Superior temporal gyrus (tissue), 1 donor: ENCODE measurements around the gene HOXC9.

Source experiments
- DNase-seq: peaks from one replicate; pipeline ENCODE4 v3.0.0-alpha.2; 2016; ENCODE audit errors: extremely low spot score

HOXC9 gene

DNA sequence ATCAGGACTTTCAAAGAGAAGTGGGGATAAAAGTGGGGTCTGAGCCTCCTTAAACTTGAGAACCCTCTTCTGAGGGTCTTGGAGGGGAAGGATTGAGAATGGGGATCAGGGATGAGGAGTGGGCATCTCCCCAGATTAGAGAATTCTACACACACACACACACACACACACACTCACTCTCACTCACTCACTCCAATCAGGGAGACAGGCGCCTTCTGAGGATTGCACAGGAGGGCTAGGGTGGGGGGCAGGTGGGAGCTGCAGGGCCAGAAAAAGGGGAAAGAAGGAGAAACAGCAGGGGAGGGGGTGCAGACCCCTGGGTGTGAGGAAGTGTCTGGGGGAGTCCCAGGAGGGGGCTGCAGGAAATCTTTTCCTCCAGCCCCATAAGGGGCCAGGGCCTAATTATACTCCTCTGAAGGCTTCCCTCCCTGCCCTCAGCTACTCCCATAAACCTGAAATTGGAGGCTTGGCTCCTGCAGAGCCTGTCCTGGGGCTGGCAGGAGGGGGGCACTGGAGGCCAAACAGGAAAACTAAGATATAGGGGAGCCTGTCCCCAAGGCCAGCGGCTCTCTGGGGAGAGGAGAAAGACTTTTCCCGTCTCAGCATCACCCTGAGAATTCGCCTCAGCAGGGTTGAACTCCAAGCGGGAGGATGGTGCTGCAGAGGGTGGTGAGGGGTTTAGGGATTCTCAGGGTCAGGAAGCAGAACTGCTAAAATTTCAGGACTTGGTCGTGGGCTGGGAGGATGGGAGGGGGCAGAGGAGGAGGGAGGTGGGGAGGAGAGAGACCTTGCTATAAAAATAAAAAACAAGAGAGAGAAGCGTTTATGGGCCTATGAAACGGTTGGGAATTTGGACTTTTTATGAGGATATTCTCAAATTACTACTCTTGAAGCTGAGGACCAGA lies 1.6 kb downstream of the HOXC9 start:
- DNase-seq = no peak

DNA sequence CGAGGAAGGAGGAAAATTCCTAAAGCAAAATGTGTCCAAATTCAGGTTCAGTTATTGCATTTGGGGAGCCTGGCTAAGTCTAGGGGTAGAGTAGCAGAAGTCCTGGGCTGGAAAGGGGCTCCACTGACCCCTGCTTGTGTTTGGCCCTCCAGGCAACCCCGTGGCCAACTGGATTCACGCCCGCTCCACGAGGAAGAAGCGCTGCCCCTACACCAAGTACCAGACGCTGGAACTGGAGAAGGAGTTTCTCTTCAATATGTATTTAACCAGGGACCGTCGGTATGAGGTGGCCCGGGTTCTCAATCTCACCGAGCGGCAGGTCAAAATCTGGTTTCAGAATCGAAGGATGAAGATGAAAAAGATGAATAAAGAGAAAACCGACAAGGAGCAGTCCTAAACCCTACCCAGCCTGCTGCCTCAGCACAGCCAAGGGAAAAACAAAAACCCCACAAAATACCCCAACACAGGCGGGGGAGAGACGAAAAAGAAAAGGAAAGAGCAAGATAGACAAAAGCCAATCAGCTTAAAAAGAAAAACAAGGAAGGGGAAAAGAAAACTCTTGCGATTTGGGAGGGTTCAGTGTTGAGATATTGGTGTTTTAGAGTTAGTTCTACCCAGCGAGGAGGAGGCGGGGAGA lies 2.4 kb downstream of the HOXC9 start:
- DNase-seq = no peak

DNA sequence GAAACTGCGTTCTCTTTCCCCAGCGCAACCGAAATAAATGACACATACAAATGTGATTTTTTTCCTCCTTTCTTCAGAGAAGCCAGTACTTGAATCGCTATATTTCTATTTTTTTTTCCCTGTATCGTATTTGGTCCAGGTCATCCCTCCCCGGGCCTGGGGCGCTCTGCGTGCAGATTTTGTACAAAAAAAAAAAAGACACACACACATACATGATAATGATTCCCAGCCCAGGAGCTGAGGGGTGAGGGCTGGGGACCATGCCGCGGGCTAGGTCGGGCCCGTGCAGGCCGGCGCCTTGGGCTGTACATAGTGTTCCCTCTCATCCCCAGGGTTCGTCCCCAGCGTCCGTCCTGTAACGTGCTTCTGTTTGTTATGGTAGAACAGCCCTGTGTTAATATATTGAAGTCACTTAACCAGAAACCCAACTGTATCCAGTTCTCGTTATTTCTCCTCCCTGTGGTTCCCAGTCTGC lies 3.0 kb downstream of the HOXC9 start:
- DNase-seq = no peak

GRCh38 chr12:54003625-54004024 lies 3.7 kb downstream of the HOXC9 start:
- DNase-seq = no peak

- no peak for DNase-seq
These were observed 4.3 kb downstream of the HOXC9 start for GRCh38 chr12:54004063-54004840.

GRCh38 chr12:54004841-54005530 lies 5.0 kb downstream of the HOXC9 start:
- DNase-seq = no peak

- DNase-seq = no peak
These were observed 5.5 kb downstream of the HOXC9 start for GRCh38 chr12:54005531-54005852.

DNA sequence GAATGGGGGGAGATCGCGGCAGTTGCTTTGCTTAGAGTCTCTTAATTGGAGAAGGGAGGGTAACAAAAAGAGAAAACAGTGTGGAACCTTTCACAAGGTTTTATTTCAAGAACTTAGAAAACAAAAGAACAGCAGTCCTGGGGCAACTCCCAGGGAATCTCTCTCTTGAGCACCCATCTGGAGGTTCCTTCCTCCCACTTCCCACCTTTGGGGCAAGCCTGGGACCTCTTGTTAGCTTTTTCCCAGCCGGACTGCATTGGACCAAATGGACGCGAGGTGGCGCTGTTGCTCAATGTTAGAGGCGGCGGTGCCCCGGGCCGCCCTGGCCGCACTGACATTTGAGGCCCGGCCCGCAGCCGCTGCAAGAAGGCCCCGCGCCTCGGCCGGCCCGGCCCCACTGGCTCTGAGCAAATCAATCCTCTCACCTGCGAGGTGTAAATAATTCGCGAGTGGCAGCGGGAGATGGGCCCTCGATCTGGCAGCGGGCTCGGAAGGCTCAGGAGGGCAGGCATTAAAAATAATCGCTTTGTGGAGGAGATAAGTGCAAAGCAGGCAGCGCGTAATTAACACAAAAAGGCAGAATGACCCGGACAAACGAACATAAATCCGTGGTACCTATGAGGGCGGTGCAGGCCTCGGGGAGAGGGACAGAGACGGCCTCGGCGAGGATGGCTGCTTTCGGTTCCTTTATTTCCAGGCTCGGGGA lies 6.0 kb downstream of the HOXC9 start:
- peak; percentile 91 for DNase-seq

DNA sequence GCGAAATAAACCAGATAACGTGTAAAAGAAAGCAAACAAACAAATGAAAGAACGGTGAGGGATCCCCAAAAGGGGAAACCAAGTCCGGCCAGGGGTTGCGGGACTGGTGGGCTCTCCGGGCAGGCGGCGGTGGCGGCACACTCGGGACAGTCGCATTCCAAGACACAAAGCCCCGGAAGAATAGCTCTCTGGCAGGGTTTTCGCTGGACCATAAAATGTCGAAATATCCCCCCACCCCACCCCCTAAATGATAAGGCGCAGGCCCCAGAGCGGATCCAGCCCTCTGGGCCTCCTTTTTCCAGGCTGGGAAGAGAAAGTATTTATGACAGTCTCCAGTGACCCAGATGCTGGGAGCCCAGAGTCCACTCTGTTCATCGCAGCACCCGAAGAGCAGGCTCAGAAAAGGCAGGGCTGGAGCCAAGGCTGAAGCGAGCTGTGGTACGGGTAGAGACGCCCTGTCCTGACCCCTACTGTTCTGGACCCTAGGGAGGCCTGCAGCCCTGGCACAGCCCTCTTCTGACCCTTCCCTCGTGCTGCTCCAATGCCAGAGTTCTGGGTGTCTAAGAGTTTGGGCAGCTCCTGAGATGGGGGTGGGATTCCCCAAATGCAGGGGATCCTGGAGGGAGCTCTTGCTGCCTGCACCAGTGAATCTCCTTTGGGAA lies 6.7 kb downstream of the HOXC9 start:
- DNase-seq = no peak

DNA sequence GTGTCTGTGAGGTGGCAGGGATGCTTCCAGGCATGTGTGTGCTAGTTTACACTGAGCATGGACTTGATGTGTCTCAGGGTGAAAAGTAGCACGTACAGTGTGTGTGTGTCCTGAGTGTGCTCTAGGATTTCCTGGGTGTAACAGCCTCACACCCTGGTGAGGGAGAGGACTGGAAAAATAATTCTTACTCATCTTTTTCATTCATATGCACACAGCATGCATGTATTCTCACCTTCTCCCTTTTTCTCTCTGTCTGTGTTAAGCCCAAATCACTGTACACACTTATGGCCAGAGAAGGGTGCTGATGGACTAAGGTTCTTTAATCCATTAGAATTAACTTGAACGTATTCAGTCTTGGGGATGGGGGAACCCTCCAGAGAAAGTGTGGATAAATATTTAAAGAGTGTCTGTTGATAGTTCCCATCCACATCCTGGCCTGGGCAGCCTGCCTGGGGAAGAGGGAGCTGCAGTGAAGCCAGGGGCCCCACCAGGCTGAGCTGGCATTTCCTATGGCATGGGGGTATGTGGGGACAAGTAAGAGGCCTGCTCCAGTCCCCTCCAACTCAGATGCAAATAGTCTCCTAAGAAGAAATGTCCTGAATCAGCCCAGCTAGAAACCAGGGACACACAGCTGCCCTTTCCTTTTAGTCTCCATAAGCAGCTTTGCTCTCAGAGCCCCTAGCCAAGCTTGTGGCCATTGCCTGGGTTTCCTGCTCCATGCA lies 7.7 kb downstream of the HOXC9 start:
- no peak for DNase-seq

- DNase-seq = no peak
These were observed 8.2 kb downstream of the HOXC9 start for GRCh38 chr12:54008260-54008552.

DNA sequence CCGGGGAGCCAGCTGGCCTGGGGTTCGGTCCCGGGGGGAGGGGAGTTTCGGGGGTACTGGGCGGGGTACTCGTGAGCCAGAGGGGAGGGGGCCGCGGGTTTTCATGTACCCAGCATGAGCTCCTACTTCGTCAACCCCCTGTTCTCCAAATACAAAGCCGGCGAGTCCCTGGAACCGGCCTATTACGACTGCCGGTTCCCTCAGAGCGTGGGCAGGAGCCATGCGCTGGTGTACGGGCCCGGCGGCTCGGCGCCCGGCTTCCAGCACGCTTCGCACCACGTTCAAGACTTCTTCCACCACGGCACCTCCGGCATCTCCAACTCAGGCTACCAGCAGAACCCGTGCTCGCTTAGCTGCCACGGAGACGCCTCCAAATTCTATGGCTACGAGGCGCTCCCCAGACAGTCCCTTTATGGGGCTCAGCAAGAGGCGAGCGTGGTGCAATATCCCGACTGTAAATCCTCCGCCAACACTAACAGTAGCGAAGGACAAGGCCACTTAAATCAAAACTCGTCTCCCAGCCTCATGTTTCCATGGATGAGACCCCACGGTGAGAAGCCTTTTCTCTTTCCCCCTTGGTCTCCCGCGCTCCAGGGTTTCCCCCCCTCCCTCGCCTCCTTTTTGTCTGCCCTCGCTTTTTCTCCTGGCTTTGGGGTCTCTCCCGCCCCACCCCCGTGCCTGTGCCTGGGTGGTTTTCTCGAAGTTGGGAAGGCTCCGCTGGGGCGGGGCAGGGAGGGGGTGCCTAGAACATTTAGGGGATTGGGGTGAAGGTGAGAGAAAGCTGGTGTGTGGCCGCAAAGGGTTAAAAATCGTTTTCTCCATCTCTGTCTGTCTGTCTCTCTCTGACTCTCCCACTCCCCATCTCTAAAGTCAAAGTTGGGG lies 9.5 kb downstream of the HOXC9 start:
- no peak for DNase-seq

GRCh38 chr12:54010053-54010971 lies 10.4 kb downstream of the HOXC9 start:
- no peak for DNase-seq

DNA sequence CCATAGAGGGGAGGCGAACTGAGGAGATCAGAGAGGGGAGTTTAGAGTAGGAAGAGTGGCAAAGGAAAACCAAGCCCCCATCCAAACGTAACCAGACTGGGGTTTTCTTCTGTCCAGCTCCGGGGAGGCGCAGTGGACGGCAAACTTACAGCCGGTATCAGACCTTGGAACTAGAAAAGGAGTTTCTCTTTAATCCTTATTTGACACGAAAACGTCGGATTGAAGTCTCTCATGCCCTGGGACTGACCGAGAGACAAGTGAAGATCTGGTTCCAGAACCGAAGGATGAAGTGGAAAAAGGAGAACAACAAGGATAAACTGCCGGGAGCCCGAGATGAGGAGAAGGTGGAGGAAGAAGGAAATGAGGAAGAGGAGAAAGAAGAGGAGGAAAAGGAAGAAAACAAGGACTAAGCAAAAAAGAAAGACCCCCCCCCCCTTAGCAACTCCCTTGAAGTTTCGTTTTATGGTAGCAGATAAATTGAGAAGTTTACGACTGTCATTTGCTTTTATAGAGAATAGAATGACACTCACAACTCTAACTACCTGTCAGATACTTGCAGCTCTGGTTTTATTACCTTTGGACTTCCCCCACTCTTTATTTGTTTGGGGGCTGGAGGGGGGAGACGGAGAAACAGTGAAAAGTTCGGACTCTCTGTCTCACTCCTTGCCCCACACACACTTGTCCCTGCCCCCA lies 11.2 kb downstream of the HOXC9 start:
- DNase-seq = no peak

DNA sequence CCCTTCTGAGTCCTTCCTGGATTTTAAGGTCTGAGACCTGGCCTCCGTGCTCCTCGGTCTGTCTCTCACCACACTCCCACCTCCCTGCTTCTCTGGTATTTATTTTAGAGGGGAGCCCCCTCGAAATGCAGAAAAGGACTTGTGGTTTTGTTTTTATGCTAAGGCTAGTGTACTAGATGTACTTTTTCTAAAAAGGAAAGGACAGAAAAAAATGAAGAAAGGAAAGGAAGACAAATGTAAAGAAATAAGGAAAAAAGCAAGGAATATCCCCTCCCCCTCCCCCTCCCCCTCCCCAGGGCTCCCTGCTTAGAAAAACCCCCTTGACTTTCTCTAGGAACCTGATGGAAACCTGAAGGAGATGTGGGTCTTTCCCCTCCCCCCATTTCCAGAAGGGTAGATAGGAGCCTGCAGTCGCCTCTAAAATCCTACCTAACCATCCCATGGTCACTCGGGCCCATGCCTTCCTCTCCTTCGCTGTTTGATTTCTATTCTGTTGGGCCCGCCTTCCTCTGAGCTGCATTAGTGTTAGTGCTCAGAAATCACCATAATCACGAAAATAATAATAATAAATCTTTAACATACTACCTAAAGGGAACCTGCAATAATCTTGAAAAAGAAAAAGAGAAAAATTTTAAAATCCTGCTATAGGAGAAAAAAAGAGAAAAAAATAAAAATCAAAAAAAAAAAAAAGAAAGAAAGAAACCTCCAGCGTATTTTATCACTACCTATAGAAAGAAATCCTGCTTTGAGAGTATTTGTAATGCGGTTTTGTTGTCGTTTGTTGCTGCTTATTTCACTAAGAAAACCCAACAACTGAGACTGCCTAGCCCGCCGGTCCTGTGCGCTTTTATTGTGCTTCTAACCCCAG lies 11.9 kb downstream of the HOXC9 start:
- DNase-seq = no peak

GRCh38 chr12:54012631-54013409 lies 12.9 kb downstream of the HOXC9 start:
- DNase-seq = no peak
